ENCODE measurements around the gene TMEM254.

- TF ChIP-seq, protein P1, sequence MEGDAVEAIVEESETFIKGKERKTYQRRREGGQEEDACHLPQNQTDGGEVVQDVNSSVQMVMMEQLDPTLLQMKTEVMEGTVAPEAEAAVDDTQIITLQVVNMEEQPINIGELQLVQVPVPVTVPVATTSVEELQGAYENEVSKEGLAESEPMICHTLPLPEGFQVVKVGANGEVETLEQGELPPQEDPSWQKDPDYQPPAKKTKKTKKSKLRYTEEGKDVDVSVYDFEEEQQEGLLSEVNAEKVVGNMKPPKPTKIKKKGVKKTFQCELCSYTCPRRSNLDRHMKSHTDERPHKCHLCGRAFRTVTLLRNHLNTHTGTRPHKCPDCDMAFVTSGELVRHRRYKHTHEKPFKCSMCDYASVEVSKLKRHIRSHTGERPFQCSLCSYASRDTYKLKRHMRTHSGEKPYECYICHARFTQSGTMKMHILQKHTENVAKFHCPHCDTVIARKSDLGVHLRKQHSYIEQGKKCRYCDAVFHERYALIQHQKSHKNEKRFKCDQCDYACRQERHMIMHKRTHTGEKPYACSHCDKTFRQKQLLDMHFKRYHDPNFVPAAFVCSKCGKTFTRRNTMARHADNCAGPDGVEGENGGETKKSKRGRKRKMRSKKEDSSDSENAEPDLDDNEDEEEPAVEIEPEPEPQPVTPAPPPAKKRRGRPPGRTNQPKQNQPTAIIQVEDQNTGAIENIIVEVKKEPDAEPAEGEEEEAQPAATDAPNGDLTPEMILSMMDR (IDR thresholded peaks at IDR 0.05) = no peak
- TF ChIP-seq POLR2A (IDR thresholded peaks at IDR 0.05) = no peak
Observed at GRCh38 chr10:80133206-80133605, 54.7 kb downstream of the TMEM254 start.

Measured in prostate gland (tissue), 2 donors.